ENCODE measurements around the gene C17orf114.

Gene C17orf114

DNA sequence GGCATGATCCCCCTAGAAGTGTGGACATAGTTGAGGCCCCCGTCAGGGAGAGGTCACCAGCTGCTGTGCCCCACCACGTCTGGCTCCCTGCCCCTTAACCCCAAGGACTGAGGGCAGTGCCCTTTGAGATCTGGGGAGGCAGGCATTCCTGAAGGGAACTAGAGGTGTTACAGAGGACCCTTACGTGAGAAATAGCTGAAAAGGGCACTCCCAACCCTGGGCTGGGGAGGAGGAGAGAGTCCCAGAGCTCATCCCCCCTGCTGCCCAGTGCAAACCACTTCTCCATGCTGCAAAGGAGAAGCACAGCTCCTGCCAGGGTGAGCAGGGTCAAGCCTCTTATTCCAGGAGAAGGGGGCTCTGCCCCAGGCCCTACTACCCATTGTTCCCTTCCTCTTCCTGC lies 20.7 kb upstream of the C17orf114 start:
- no peak for DNase-seq

DNA sequence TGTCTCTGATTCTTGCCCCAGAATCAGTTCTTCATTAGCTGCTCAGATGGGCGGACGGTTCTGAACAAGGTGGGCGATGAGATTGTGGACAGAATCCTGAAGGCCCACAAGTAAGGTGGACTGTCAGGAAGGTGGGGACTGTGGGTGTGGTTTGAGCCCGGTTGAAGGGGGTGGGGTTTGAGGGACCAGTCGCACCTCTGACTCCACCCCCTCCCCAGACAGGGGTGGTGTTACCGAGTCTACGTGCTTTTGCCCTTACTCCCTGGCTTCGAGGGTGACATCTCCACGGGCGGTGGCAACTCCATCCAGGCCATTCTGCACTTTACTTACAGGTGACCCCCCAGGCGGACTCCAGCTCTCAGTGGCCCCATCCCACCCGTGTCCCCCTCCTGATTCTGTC lies 16.1 kb upstream of the C17orf114 start:
- DNase-seq = no peak

DNA sequence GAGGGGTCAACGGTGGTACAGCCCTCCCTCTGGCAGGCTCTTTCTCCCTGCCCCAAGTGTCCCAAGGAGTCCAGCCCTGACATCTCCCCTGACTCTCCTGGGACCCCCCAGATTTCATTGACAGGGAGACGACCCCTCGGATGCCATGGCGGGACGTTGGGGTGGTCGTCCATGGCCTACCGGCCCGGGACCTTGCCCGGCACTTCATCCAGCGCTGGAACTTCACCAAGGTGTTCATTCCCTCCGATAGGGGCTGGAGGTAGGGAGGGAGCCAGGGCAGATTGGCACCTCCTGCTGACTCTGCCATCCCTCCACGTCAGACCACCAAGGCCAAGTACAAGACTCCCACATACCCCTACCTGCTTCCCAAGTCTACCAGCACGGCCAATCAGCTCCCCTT lies 14.7 kb upstream of the C17orf114 start:
- DNase-seq = no peak

DNA sequence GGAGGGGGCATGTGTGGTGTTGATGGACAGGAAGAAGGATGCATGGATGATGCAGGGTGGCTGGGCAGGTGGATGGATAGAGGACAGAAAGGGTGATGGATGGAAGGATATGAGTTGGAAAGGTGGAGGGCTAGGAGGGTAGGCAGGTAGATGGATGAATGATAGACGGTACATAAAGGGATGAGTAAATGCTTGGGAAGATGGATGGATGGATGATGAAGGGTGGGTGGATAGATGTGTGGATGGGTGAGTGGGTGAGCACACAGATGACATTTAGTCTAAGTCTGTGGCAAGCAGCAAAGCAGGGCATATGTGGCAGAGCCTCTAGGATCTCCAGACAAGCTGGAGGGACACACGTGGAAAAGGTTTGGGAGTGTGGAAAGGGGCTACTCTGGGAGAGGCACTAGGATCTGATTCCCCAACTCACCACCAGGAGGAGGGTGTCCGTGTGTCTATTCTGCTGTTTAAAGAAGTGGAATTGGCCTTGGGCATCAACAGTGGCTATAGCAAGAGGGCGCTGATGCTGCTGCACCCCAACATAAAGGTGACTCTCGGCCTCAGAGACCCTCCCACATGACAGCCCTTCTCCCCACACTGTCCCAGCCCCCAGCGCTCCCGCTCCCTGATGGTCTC lies 13.0 kb upstream of the C17orf114 start:
- DNase-seq = no peak

DNA sequence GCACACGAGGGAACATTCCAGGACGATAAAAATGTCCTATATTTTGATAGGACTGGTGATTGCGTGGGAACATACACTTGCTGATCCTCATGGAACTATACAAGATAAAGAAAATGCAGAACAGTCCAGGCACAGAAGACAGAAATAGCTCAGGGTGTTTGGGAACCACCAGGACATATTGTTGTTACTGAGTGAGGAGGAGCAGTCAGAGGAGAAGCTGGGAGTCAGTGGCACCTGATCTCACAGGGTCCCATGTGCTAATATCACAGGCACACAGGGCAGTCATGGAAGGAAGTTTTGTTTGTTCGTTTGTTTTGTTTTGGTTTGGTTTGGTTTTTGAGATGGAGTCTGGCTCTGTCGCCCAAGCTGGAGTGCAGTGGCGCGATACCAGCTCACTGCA lies 10.6 kb upstream of the C17orf114 start:
- no peak for DNase-seq

DNA sequence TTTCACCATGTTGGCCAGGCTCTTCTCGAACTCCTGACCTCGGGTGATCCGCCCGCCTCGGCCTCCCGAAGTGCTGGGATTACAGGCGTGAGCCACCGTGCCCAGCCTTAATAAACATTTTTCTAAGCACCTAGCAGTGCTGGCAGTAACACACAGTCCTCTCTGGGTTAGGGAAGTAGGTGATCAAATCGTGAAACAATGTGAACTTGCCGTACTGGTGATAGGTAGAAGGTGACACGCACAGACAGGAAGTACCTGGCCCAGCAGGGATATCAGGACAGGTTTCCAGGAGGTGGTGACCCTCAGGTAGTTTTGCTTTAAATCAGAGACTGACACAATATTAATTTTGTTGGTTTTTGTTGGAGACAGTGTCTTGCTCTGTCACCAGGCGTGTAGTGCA lies 9.3 kb upstream of the C17orf114 start:
- no peak for DNase-seq

DNA sequence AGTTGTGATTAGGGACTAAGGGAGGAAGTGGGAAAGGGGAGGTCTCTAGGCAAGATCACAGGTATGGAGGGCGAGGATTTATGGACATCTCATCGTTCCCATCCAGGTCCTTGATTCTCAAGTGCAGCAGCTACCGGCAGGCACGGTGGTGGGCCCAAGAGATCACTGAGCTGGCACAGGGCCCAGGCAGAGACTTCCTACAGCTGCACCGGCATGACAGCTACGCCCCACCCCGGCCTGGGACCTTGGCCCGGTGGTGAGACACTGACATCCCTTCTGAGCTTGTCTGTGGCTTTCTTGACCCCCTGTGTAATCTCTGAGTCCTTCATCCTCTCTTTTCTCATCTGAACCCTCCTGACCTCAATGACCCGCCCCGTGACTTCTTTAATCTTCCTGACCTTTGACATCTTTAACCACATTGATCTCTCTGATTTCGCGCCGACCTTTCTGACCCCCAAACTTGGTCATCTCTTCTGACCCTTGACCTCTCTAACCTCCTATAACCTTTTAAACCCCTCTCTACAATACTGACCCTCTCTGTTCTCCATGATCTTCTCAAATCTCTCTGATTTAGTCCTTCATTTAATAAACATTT lies 8.7 kb upstream of the C17orf114 start:
- DNase-seq = no peak

DNA sequence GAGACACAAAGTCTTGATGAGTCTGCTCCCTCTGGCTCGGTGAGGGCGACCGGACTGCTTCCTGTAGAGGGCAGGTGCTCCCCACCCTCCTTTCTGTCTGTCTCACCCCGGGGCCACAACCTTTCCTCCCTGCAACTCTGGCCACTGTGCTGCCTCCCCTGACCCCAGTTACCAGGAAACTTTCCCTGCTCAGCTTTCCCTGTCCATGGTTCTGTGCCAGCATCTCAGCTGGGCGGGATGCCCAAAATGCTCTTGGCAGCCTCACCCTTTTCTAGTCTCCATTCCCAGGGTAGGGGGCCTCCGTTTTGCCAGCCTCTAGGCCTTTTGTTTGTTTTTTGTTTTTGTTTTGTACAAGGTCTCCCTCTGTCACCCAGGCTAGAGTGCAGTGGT lies 6.2 kb upstream of the C17orf114 start:
- DNase-seq = no peak

DNA sequence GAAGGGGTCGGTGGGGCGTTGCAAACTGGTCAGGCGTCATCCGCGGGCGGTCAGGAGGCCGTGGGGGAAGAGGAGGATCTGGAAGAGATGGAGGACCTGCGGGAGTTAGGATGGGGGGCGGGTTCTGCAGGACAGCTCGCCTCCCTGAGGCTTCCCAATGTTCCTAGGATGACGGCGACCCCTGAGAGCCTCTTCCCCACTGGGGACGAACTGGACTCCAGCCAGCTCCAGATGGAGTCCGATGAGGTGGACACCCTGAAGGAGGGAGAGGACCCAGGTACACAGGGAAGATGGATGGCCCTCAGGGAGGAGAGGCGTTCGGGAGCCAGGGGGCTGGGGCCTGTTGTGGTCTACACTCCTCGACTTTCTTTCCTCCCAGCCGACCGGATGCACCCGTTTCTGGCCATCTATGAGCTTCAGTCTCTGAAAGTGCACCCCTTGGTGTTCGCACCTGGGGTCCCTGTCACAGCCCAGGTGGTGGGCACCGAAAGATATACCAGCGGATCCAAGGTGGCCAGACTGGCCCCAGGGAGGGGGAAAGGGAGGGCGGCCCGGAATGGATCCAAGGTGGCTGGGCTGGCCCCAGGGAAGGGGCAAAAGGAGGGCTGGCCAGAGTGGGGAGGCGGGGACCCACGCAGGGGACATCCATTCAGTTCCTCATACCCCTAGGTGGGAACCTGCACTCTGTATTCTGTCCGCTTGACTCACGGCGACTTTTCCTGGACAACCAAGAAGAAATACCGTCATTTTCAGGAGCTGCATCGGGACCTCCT lies 5.7 kb upstream of the C17orf114 start:
- no peak for DNase-seq

DNA sequence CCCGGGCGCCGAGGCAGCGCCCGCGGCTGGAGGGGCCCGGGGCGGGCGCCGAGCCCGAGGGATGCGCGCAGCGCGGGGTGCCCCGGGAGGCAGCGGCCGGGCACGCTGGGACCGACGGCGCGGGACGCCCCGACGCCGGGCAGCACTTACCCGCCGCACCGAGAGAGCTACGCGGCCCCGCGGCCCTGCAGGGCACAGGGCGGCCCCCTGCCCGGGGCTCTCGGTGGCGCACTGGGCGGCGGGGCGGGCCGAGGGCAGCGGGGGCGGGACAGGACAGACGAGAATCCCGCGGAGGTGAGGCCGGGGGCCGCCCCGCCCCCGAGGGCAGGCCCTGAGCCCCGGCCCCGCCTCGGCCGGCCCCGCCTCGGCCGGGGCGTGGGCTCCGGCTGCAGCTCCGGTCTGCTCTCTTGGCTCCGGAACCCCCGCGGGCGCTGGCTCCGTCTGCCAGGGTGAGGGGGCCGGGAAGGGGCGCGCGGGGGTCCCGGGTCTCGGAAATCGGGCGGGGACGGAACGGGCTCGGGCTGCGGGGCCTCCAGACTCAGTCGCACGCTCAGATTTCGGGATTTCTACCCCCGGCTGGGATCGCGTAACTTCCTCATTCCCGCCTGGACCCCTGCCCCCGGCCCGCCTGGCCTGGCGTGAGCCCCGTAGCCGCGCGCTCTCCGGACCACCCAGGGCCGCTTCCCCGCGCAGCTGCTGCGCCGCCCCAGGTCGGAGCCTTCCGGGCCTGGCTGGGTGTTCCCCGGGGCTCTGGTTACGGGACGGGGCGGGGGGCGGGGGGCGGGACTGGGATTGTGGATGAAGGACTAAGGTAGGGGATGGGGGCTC lies 4.9 kb upstream of the C17orf114 start, which contains the start of gene PLD2:
Gene PLD2 (plus strand): TSS at position 376 of the 828 bp plus-strand sequence. CDS start 621 bp downstream, outside the sequence.
- DNase-seq = peak; percentile 87

DNA sequence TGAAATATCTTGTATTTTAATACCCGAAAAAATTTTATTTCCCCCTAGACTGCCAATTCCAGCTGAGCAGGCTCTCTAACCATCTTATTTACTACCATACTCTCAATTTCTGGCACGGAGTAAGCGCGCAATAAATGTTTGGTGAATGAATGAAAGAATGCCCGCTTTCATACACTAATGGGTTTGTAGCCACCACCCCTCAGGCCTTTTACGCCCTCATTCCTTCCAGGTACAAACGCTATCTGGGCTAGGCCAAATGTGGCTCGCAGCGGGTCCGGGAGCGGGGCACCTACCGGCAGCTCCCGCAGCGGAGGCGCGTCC lies 4.3 kb upstream of the C17orf114 start:
- no peak for DNase-seq

DNA sequence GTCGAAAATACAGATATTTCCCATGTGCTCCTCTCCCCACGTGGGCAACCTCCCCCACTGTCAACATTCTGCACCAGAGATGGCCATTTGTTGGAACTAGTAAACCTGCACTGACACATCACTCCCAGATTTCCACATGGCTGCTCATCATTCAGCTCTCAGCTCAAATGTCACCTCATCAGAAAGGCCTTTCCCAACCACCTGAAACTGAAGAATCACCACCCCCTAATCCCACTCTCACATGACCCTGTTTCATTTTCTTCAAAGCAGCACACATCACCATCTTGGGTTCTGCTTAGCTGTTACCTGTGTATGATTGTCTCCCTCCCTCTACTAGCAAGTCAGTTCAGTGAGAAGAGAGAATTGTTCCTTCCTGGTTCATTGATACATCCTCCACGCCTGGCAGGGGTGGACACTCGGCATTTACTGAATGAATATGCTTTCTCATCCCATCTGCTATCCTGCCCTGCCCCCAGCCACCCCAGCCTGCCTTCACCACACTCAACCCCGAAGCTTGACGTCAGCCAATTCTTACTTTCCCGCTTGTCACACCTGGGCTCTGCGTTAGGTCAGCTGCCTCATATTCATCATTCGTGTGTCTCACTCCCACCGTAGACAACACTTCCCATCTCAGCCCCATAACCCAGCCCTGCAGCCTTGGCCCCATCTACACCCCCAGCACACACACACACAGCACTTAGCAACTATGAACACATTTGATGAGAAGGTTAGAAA lies 1.5 kb downstream of the C17orf114 start:
- DNase-seq = no peak

DNA sequence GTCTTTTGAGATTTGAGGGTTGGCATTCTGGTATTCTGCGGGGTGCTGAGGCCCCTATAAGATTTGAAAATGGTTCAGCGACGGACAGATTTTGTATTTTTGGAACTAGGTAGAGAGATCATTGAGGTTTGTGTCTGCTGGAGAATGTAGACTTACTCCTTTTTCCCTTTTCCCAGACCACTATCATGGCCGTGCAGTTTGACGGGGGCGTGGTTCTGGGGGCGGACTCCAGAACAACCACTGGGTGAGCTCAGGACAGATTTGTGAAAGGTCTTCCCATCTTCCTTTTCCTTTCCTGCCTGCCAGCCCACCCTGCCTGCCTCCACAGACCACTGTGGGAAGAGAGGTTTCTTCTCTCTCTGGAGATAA lies 5.6 kb downstream of the C17orf114 start:
- DNase-seq = no peak

DNA sequence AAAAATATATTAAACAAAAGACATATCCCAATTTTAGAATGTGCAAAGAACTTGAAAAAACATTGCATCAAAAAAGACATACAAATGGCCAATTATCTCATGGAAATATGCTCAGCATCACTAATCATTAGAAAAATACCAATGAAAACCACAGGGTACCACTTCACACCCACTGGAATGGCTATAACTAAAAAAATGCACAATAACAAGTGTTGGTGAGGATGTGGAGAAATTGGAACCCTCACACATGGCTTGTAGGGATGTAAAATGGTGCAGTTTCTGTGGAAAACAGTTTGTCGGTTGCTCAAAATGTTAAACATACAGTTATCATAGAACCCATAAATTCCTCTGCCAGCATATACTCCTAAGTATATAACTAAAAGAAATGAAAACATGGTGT lies 7.0 kb downstream of the C17orf114 start:
- DNase-seq = no peak

DNA sequence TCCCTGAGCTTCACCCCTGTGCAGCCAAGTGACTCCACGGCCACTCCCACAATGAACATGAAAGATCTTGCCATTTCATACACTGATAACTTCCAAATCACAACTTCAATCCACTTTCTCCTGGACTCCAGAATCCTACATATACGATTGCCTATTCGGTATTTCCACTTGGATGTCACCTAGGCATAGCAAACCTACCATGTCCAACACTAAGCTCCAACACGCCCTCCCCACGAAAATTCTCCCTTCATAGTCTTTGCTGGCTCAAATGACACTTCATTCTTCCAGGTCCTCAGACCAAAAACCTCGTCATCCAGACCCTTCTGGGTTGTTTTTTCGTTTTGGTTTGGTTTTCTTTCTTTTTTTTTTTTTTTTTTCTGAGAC lies 11.4 kb downstream of the C17orf114 start:
- DNase-seq = no peak

DNA sequence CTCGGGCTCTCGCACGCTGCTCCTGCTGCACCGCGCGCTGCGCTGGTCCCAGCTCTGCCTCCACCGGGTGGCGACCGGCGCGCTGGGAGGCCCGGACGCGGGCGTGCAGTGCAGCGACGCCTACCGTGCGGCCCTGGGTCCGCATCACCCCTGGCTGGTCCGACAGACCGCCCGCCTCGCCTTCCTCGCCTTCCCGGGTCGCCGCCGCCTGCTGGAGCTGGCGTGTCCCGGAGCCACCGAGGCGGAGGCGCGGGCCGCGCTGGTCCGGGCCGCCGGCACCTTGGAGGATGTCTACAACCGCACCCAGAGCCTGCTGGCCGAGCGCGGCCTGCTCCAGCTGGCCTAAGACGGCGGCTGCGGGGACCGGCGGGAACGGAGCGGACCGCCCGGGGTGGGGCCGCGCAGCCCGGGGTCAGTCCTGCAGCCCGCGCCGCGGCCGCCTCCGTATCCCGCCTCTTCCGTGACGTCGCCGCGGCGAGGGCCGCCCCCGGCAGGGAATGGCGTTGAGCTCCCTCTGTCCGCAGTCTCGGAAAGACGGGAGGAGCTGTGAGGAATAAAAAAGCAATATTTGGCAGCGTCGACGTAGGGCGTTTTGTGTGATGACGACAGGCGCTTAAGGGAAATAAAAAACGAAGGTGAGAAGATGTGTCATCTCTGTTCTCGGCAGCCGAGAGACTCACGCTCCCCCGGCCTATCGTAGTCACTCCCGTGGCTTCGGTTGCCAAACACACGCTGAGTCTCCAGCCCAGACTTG lies 12.0 kb downstream of the C17orf114 start:
- peak; percentile 82 for DNase-seq

DNA sequence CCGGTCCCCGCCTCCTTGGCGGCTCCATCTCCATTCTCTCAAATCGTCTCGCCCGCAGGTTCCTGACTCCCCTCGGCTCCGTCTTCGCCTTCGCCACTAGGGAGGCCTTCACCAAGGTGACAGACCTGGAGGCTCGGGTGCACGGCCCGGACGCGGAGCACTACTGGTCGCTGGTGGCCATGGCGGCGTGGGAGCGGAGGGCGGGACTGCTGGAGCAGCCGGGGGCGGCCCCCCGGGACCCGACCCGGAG lies 12.5 kb downstream of the C17orf114 start:
- no peak for DNase-seq

DNA sequence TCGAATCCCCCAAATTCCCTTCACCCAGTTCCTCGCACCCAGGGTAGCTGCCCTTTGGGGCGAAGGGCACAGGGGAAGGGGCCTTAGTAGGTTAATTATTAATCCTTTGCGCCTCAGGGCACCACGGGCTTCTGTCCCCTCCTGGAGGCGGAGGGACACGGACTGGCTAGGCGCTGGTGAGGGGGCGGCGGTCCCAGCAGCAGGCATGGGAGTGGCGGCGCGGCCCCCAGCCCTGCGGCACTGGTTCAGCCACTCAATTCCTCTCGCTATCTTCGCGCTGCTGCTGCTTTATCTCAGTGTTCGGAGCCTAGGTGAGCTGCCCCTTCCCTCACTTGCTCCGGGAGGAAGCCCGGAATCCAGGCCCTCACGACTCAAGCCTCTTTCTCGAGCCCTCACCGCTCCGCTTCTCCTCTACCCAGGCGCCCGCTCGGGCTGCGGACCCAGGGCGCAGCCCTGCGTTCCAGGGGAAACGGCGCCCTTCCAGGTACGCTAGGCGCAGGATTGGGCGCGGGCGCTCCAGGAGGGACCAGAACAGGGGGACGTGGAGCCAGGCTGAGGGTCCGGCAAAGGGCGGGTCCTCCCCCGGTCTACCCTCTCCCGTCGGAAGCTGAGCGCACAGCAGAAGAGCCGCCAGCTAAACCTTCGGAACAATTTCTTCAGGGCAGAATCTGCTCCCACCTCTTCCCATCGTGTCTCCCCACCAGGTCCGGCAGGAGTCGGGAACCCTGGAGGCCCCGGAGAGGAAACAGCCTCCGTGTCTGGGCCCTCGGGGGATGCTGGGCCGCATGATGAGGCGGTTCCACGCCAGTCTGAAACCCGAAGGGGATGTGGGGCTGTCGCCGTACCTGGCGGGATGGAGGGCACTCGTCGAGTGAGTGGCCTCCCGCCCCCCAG lies 13.1 kb downstream of the C17orf114 start, which contains the start of gene GLTPD2:
Gene GLTPD2 (plus strand): TSS at position 158 of the 894 bp plus-strand sequence. CDS start 48 bp downstream, at position 206.
- no peak for DNase-seq

DNA sequence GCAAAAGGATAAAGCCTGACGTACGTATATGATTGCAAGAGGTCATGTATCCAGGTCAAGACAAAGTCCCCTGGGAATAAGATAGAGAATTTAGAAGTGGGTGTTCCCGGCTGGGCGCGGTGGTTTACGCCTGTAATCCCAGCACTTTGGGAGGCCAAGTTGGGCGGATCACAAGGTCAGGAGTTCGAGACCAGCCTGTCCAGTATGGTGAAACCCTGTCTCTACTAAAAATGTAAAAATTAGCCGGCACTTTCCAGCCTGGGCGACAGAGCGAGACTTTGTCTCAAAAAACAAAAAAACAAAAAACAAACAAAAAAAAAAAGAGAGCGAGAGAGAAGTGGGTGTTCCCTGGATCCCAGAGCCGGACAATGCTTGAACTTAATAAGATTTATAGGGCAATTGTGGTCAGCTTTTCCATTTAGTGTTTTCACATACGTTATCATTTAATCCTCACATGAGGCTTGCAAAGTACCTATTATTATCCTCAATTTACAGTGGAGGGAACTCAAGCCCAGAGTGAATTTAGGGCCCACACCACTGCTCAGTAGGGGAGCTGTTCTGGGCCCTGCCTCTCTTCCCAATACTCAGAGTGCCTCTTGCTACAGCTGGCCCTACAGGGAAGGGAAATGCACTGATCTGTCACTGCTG lies 13.8 kb downstream of the C17orf114 start:
- DNase-seq = no peak

DNA sequence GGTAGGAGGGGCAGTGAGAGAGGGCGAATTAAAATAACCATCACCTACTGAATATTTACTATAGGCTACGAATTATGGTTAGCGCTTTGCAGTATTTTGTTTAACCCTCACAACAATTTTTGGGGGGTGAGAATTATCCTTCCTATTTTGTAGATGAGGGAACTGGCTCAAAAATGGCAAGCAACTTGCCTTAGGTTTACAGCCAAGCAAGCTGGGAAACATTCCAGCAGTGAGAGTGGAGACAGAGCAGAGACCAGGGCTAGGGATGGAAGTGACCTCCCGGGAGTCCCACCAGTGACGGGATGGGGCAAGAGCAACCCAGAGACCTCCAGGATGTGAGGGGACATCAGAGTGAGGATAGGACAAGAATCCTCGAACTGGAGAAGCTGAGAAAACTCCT lies 15.6 kb downstream of the C17orf114 start:
- no peak for DNase-seq

DNA sequence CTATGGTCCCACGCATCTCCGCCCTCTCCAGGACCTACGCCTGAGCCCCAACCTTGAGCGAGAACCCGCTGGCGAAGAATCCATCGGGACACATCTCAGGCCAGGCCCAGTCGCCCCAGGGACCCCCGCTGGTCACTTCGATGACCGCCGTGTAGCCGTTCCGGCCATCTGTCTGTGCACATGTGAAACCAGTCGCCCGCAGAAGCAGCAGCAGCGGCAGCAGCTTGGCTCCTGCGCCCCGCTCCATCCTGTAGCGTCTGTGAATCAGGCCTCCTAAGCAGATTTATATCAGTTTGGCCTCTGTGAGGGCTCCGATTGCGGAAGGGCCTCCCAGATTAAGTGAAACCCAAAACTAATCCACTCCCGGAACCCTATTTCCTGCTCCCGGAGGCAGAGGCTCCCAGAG lies 16.0 kb downstream of the C17orf114 start, which contains the start of gene VMO1:
Gene VMO1 (minus strand): TSS at position 259 of the 406 bp plus-strand sequence. CDS start 12 bp downstream, at position 247.
- DNase-seq = no peak

All from CD4-positive, alpha-beta T cell treated with Interleukin-15 for 1 hour (primary cell).